Peyer's patch (tissue), 4 donors: Measurements from ENCODE around the gene ELMO1.

Source experiments
- CTCF ChIP-seq, 6 experiments: fragments of 450-650 bp in 4 of 6; fragments of 200-600 bp in 2 of 6; sonication (generic) in 1 of 6; IDR thresholded peaks; one replicate each; pipeline ENCODE4 v1.5.1; 2017 to 2019; ENCODE audit warnings: antibody characterized with exemption in 6 of 6, mild to moderate bottlenecking in 3 of 6, moderate library complexity in 1 of 6
- POLR2A ChIP-seq, 2 donors: fragments of 450-650 bp; IDR thresholded peaks; one replicate each; pipeline ENCODE4 v1.5.1; 2017; ENCODE audit warnings: antibody characterized with exemption in 2 of 2, mild to moderate bottlenecking in 2 of 2, moderate library complexity in 2 of 2

- TF ChIP-seq CTCF (IDR thresholded peaks at IDR 0.05) (no peak), POLR2A (IDR thresholded peaks at IDR 0.05) (no peak)
Measured at GRCh38 chr7:37286454-37286832, 162.2 kb downstream of the ELMO1 start.
